MV-4-11 (cell line): ENCODE measurements around the gene SCAF8.
"Not testable (repeated sequence)": the region's sequence is repeated elsewhere in the genome, so short reads cannot be mapped to it uniquely, and the experiment has no call there.

Source experiments
- DNase-seq: peaks from one replicate; lab custom pipeline; 2025; lab: John Stamatoyannopoulos, UW

SCAF8 gene

DNA sequence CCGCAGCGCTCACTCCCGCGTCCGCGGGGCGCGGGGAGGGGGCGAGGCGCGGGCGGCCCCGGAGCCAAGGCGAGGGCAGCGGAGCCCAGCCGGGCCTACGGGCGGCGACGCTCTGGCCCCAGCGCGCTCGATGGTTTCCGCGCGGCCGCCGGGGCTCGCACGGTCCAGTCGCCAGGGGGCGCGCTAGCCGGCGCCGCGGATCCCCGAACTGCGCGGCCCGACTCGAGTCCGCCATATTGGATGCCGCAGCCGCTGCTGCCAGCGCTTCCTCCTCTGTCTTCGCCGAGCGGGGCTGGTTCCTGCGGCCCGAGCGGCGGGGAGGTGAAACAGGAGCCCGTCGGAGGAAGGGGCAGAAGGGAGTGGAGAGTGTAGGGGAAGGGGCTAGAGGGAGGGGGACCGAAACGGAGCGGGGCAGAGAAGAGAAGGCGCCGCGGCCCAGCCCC, at the start of gene SCAF8:
TSS of gene SCAF8 (plus strand) at position 234 of the 443 bp plus-strand sequence. CDS start 485 bp downstream, outside the sequence.
- DNase-seq: peak; percentile 57

DNA sequence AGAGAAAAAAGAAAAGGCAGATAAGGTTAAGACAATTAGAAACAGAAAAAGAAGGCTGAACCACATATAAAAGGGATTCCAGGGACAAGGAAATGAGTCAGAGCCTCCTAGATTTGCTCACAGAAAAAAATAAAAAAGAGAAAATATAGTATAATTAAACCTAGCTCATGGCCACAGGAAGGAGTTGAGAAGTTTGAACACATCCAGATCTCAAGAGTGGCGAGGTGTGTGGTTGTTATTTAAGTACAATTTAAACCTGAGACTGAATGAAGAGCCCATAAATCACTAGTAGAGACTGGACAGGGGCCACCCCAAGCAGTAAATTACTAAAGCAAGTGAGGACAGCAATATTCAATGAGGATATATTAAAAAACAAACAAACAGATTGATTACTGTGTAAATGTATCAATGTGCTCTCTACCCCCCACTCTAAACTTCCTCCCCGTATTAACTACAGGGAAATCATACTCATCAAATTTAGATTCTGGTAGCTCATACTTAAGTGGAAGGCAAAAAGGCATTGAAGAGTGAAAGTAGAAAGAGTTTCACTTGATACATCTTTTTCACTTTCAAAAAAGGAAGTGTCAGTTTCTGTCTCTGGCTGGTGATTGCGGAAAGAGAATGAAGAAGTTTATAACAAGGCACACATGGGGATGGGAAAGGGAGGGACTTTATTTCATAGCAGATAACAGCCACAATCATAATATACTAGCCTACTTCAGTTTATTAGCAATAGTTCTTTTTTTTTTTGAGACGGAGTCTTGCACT, 49.3 kb upstream of the SCAF8 start:
- DNase-seq: peak; percentile 86

GRCh38 chr6:154686162-154686561, 47.1 kb upstream of the SCAF8 start:
- DNase-seq: no peak

DNA sequence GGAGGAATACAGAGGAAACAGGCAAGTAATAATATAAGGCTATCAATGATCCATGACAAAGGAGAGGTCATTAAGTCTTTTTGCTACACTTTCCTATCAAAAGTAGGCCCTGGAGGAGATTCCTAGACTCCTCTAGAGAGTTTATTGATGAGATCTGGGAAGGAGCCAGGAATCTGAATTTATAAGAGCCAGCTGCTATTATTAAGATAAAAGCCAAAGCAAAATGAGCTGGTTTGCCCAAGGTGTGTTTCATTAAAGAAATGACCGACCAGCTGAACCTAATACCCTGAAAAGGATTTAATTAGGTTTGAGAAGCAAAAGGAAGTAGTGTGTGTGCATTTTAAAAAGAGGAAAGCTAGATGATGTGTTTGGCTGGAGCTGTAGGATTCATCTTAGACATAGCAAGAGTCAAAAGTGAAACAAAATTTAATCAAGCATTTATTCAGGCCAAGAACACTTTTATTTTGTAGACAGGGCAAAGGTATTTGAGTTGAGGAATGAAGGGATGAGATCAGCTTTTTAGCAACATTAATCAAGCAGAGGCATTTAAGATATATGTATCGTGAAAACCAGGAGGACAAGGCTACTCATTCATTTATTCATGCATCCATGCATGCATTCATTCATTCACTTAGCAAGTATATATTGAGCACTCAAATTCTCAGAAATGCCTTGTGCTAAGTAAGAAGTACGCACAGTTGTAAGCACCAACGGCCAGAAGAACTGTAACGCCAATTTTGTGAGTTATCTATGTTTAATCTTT, 43.5 kb upstream of the SCAF8 start:
- no peak for DNase-seq

GRCh38 chr6:154690857-154691256, 42.4 kb upstream of the SCAF8 start:
- DNase-seq: no peak

GRCh38 chr6:154696661-154697060, 36.6 kb upstream of the SCAF8 start:
- no peak for DNase-seq

- DNase-seq: no peak
These were observed 30.1 kb upstream of the SCAF8 start for GRCh38 chr6:154703124-154703523.

- DNase-seq: no peak
These were observed 27.6 kb upstream of the SCAF8 start for GRCh38 chr6:154705471-154706113.

DNA sequence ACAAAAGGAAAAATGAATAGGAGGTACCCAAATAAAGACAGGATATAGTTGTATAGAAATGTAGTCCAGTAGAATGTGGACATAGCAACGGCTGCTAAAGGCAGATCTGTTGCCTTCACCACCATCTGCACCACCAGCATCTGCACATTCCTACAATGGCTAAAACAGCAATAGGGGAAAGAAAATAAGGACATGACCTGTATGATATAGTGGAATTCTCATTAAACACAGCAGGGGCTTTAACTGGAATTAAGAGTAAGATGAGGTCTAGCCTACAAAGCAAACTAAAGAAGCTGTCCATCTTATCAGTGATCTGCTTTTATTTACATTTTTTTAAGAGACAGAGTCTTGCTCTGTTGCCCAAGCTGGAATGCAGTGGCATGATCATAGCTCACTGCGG, 26.8 kb upstream of the SCAF8 start:
- no peak for DNase-seq

GRCh38 chr6:154709621-154710020, 23.6 kb upstream of the SCAF8 start:
- no peak for DNase-seq

DNA sequence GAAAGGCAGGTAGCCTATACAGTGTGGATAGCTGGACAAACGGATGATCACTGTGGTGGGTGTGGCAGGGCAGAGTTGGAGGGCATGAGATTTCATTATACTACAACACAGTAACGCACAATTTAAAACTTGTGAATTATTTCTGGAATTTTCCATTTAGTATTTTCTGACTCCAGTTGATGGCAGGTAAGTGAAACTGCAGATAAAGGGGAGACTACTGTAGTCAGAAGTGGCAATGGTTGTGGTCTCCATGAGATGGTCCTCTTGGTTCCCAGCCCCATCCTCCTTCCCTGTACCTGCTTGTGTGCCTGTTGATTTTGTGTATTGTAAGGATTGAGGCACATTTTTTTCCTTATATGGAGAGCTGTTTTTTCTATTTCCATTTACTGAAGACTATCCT, 22.5 kb upstream of the SCAF8 start:
- DNase-seq: no peak

DNA sequence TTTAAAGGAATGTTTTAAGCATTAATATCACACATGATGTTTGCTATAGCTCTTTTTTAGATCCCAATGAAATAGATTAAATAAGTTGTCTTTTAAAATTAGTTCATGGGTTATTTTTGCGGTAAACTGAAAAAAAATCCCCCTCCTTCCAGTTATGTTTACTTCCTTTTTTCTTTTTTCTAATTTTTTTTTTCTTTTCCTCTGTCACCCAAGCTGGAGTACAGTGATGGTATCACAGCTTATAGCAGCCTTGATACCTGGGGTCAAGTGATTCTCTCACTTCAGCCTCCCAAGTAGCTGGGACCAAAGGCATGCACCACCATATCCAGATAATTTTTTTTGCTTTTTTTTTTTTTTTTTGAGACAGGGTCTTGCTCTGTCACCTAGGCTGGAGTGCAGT, 17.8 kb upstream of the SCAF8 start:
- DNase-seq: peak; percentile 22

- not testable (repeated sequence) for DNase-seq
These were observed 16.9 kb upstream of the SCAF8 start for GRCh38 chr6:154716350-154716749.

- no peak for DNase-seq
These were observed 13.8 kb upstream of the SCAF8 start for GRCh38 chr6:154719433-154719832.

GRCh38 chr6:154719854-154720253, 13.4 kb upstream of the SCAF8 start:
- no peak for DNase-seq

- peak; percentile 31 for DNase-seq
These were observed 11.8 kb upstream of the SCAF8 start for GRCh38 chr6:154721460-154721859.

- DNase-seq: no peak
These were observed 6.3 kb upstream of the SCAF8 start for GRCh38 chr6:154726887-154727286.

GRCh38 chr6:154731296-154732218, 1.7 kb upstream of the SCAF8 start:
- no peak for DNase-seq

GRCh38 chr6:154732538-154733182, 556 bp upstream of the SCAF8 start:
- peak; percentile 57 for DNase-seq

DNA sequence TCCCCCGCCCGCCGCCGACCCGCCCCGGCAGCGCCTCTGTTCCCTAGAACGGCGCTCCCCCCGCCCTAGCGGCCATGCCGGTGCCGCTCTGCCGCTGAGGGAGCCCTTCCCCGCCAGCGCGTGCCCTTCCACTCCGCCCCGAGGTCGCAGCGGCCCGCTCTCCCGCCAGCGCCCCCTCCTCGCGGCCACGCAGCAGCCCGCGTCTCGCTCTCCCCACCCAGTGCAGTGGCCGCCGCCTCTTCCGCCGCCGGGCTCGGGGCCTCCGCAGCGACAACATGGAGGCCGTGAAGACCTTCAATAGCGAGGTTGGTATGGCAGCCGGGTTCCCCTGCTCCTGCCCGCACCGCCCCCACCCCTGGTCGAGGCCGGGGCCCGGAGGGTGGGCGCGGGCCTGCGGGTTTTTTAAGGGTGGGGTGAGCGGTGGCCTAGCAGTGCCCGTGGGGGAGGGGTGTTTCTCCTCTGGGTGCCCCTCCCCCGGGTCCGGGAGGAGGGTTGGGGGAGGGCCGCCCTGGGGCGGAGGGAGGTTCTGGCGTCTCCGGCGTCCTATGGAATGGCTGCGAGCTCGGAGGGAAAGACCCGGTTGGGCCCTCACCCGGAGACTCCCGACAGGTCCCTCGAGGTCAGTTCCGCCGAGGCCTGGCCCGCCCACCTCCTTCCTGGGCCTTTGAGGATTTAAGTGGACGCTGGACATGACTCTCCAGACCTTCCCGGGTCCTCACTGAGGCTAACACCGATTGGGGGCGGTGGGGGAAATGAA, 588 bp downstream of the SCAF8 start:
- DNase-seq: peak; percentile 85
